Thymus (tissue), 11 donors: ENCODE measurements around the gene SIRT5. TPM values are rescaled to one million over a fixed set of nuclear protein-coding genes. Genes with fewer than 3 reads are reported as not detected.

ENCODE experiments used
- DNase-seq, 9 donors: peaks; one replicate each; pipeline ENCODE4 v3.0.0-alpha.2; 2013; ENCODE audit warnings: low spot score in 9 of 9, low read depth in 6 of 9, missing footprints in 1 of 9
- H3K27ac ChIP-seq, 2 donors: one replicate each; pipeline ENCODE4 v1.5.1; 2013; ENCODE audit warnings: control low read depth in 1 of 2, low read depth in 1 of 2, low read length in 1 of 2, mild to moderate bottlenecking in 1 of 2, moderate library complexity in 1 of 2
- H3K27me3 ChIP-seq, 2 donors: one replicate each; pipeline ENCODE4 v1.5.1; 2013; ENCODE audit warnings: low read length in 1 of 2; ENCODE audit not compliant: control insufficient read depth in 2 of 2, insufficient read depth in 1 of 2
- H3K36me3 ChIP-seq, 2 donors: one replicate each; pipeline ENCODE4 v1.5.1; 2013; ENCODE audit warnings: low read length in 1 of 2, mild to moderate bottlenecking in 1 of 2, moderate library complexity in 1 of 2; ENCODE audit not compliant: control insufficient read depth in 2 of 2, insufficient read depth in 2 of 2
- H3K4me1 ChIP-seq, 2 donors: one replicate each; pipeline ENCODE4 v1.5.1; 2013; ENCODE audit warnings: low read length in 2 of 2; ENCODE audit not compliant: control insufficient read depth in 2 of 2, insufficient read depth in 2 of 2
- H3K4me3 ChIP-seq, 2 donors: one replicate each; pipeline ENCODE4 v1.5.1; 2013; ENCODE audit warnings: low read length in 2 of 2, control low read depth in 1 of 2, mild to moderate bottlenecking in 1 of 2
- H3K9me3 ChIP-seq, 2 donors: one replicate each; pipeline ENCODE4 v1.5.1; 2013; ENCODE audit warnings: low read length in 1 of 2, mild to moderate bottlenecking in 1 of 2; ENCODE audit not compliant: control insufficient read depth in 2 of 2, insufficient read depth in 1 of 2
- WGBS: extraction: QIAGEN DNeasy Blood & Tissue Kit; methylation state at CpG from one replicate; pipeline ENCODE4 v1.1.7; 2013; 5-methylcytosine and 5-hydroxymethylcytosine counted together
- polyA plus RNA-seq: library from polyadenylated mRNA; stranded (reverse); fragments of 200-250 nt; gene quantifications from one replicate; pipeline ENCODE4 v1.2.3, GENCODE V29; 2013
- total RNA-seq: library from RNA; stranded (reverse); fragments of 120-200 nt; gene quantifications from one replicate; pipeline ENCODE4 v1.2.4, GENCODE V29; 2013
- donor health status: healthy.

Gene SIRT5
- total and polyA plus RNA-seq, 2 donors, result 12.2 to 13.3 TPM

- no peak for DNase-seq
- Histone ChIP-seq H3K27me3 (no peaks in the 10 kb centered on the region), H3K27ac (no peak overlapping the region), H3K9me3 (no peaks in the 10 kb centered on the region), H3K36me3 (peaks cover 13 to 25% of the 10 kb centered on the region in 2 donors), H3K4me3 (no peak overlapping the region), H3K4me1 (no peaks in the 10 kb centered on the region)
Observed at GRCh38 chr6:13654496-13654895, 80.1 kb downstream of the SIRT5 start.

- Histone ChIP-seq H3K27ac (no peak overlapping the region), H3K4me1 (no peaks in the 10 kb centered on the region), H3K4me3 (no peak overlapping the region), H3K27me3 (no peaks in the 10 kb centered on the region), H3K9me3 (no peaks in the 10 kb centered on the region), H3K36me3 (peaks cover 8 to 21% of the 10 kb centered on the region in 2 donors)
- no peak for DNase-seq
- 98% methylated on average over 1 of the region's 1 CpG for WGBS
Observed at GRCh38 chr6:13655700-13656099, 81.3 kb downstream of the SIRT5 start.

GRCh38 chr6:13660273-13660672 is 85.9 kb downstream of the SIRT5 start:
- no peaks in the 10 kb centered on the region for H3K27me3 ChIP-seq
- H3K36me3 ChIP-seq, result no peaks in the 10 kb centered on the region
- H3K4me3 ChIP-seq, result no peak overlapping the region
- no peak overlapping the region for H3K27ac ChIP-seq
- H3K9me3 ChIP-seq, result no peaks in the 10 kb centered on the region
- WGBS, result 97% methylated on average over 1 of the region's 1 CpG
- peaks cover 0 to 3% of the 10 kb centered on the region in 2 donors for H3K4me1 ChIP-seq
- DNase-seq, result no peak

DNA sequence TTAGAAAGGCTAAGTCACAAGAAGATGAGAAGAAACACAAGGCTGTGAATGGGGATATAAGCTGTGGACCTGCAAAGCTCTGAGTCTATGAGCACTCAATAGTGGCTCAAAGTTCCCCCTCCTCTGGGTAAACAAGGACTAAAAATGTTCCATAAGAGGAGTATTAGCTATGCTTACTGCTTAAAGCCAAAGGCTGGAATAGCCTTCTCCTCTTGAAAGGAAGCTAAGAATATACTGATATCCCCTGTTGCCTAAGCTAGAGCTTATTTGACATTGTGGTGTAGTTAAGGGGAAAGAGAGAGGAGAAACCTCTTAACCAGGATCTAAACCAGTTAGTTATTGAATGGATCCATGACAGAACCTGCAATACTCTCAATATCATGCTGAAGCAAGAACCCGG is 86.5 kb downstream of the SIRT5 start:
- peaks cover 0 to 8% of the 10 kb centered on the region in 2 donors for H3K4me1 ChIP-seq
- DNase-seq, result no peak

DNA sequence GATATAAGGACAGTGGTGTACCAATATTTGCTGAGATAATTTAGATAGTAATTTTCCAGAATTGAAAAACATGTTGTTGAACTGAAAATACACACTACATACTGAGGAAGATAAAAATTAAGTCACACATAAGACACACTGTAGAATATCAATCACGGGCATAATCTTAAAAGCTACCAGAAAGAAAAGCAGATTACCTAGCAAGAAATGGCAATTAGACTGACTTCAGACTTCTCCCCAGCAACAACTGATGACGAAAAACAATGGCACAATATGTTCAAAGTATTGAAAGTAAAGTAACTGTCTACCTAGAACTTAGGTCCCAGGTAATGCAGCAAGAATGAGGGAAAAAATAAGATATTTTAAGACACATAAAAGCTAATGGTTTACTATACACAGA is 87.2 kb downstream of the SIRT5 start:
- DNase-seq, result no peak
- Histone ChIP-seq H3K27ac (no peak overlapping the region), H3K27me3 (no peaks in the 10 kb centered on the region), H3K4me3 (no peak overlapping the region), H3K36me3 (no peaks in the 10 kb centered on the region), H3K9me3 (no peaks in the 10 kb centered on the region), H3K4me1 (peaks cover 4 to 12% of the 10 kb centered on the region in 2 donors)
- WGBS, result 74% methylated on average over 2 of the region's 2 CpGs

More for the DNA sequence above, 86.5 kb downstream of the SIRT5 start:
- WGBS, result 99% methylated on average over 1 of the region's 1 CpG
- H3K27me3 ChIP-seq, result no peaks in the 10 kb centered on the region
- no peaks in the 10 kb centered on the region for H3K36me3 ChIP-seq
- H3K9me3 ChIP-seq, result no peaks in the 10 kb centered on the region
- H3K4me3 ChIP-seq, result no peak overlapping the region
- peak overlapping the region in 1 of 2 donors; percentile 31 for H3K27ac ChIP-seq

DNA sequence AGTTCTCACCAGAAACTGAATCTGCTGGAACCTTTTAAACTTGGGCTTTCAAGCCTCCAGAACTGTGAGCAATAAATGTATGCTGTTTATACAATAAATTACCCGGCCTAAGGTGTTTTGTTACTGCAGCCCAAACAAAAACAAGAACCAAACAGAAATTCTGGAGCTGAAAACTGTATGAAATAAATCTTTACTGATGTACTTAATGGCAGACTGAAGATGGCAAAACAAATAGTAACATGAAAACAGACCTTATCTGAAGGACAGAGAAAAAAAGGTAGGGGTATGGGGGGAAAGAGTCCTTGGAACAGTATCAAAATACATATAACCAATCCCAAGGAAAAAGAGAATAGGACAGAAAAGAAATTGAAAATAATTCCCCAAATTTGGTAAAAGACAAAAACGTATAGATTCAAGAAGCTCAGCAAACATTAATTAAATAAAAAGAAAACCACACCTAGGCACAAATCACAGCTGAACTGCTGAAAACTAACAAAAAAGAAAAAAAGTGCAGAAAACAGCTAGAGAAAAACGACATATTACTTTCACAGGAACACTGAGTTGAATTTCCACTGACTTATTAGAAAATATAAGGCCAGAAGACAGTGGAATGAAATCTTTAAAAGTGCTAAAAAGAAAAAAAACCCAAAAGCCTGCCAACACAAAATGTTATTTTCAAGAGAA is 88.4 kb downstream of the SIRT5 start:
- 91% methylated on average over 3 of the region's 3 CpGs for WGBS
- Histone ChIP-seq H3K4me1 (peaks cover 4 to 13% of the 10 kb centered on the region in 2 donors), H3K27ac (no peak overlapping the region), H3K9me3 (no peaks in the 10 kb centered on the region), H3K27me3 (no peaks in the 10 kb centered on the region), H3K4me3 (no peak overlapping the region), H3K36me3 (no peaks in the 10 kb centered on the region)
- DNase-seq, result no peak

DNA sequence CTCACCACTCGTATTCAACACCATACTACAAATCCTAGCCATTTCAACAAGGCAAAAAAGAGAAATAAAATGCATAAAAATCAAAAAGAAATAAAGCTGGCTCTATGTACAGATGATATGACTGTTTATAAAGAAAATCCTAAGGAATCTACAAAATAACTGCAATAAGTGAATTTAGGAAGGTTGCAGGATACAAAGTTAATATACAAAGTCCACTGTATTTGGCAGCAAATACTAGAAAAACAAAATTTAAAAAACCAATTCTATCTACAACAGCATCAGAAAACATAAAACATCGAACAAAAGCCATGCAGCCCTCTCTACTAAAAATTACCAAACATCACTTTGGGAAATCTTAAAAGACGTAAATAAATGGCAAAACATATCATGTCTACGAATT is 89.6 kb downstream of the SIRT5 start:
- Histone ChIP-seq H3K9me3 (no peaks in the 10 kb centered on the region), H3K27ac (no peak overlapping the region), H3K27me3 (no peaks in the 10 kb centered on the region), H3K4me1 (peaks cover 4 to 13% of the 10 kb centered on the region in 2 donors), H3K36me3 (no peaks in the 10 kb centered on the region), H3K4me3 (no peak overlapping the region)
- DNase-seq, result no peak
- 95% methylated on average over 4 of the region's 4 CpGs for WGBS

Other genes with a start within 250 kb of the SIRT5 start
- gene TBC1D7, start 246.1 kb upstream of the SIRT5 start, total RNA-seq, result 17.1 TPM
- gene TBC1D7, start 246.1 kb upstream of the SIRT5 start, polyA plus RNA-seq, result 20.6 TPM
- gene GFOD1, start 87.0 kb upstream of the SIRT5 start, total RNA-seq, result 4.7 TPM
- 8.1 TPM for gene GFOD1, start 87.0 kb upstream of the SIRT5 start, polyA plus RNA-seq
- 62.5 TPM for gene NOL7, start 40.7 kb downstream of the SIRT5 start, total RNA-seq
- 63.6 TPM for gene NOL7, start 40.7 kb downstream of the SIRT5 start, polyA plus RNA-seq
- gene RANBP9, start 137.2 kb downstream of the SIRT5 start, total RNA-seq, result 23.4 TPM
- 37.9 TPM for gene RANBP9, start 137.2 kb downstream of the SIRT5 start, polyA plus RNA-seq
- gene MCUR1, start 240.0 kb downstream of the SIRT5 start, total RNA-seq, result 15.0 TPM
- gene MCUR1, start 240.0 kb downstream of the SIRT5 start, polyA plus RNA-seq, result 17.2 TPM